Fibroblast of villous mesenchyme (primary cell): Measurements from ENCODE around the gene PFKFB2. TPM values are rescaled to one million over a fixed set of nuclear protein-coding genes. Genes with fewer than 3 reads are reported as not detected.

ENCODE experiments used
- DNase-seq: peaks from one replicate; pipeline ENCODE4 v3.0.0-alpha.2; 2010; ENCODE audit warnings: low read depth
- H3K4me3 ChIP-seq: 2 replicates; pipeline ENCODE4 v1.5.1; 2011; ENCODE audit warnings: low read depth, mild to moderate bottlenecking, low read length
- total RNA-seq: library from RNA; depleted of rRNA; stranded (reverse); fragments of >200 nt; gene quantifications from 2 replicates; pipeline ENCODE4 v1.2.3, GENCODE V29; 2012
- TF ChIP-seq, protein P1 (sequence below): IDR thresholded peaks from 2 replicates; pipeline ENCODE4 v1.5.1; 2012; ENCODE audit warnings: low read depth, mild to moderate bottlenecking, low read length; ENCODE audit not compliant: insufficient read depth

Gene PFKFB2
- total RNA-seq, 1 donor, result 6.9 TPM

DNA sequence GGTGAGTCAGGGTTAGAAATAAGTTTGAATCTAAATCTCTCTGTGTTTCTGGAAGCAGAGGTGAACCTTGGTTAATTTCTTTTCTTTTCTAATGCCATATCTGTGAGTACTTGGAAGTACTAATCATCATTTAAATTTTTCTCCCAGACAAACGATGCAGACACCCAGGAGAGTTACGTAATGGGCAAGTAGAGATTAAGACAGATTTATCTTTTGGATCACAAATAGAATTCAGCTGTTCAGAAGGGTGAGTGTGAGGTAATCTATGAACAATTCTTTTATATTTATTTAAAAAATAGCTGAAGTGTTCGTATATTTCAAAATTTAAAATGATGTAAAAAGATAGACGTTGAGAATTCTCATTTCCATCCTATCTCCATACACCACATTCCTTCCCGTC is 62.2 kb downstream of the PFKFB2 start:
- TF ChIP-seq, protein P1, sequence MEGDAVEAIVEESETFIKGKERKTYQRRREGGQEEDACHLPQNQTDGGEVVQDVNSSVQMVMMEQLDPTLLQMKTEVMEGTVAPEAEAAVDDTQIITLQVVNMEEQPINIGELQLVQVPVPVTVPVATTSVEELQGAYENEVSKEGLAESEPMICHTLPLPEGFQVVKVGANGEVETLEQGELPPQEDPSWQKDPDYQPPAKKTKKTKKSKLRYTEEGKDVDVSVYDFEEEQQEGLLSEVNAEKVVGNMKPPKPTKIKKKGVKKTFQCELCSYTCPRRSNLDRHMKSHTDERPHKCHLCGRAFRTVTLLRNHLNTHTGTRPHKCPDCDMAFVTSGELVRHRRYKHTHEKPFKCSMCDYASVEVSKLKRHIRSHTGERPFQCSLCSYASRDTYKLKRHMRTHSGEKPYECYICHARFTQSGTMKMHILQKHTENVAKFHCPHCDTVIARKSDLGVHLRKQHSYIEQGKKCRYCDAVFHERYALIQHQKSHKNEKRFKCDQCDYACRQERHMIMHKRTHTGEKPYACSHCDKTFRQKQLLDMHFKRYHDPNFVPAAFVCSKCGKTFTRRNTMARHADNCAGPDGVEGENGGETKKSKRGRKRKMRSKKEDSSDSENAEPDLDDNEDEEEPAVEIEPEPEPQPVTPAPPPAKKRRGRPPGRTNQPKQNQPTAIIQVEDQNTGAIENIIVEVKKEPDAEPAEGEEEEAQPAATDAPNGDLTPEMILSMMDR, result no peak
- no peak overlapping the region for H3K4me3 ChIP-seq
- peak; percentile 52 for DNase-seq

DNA sequence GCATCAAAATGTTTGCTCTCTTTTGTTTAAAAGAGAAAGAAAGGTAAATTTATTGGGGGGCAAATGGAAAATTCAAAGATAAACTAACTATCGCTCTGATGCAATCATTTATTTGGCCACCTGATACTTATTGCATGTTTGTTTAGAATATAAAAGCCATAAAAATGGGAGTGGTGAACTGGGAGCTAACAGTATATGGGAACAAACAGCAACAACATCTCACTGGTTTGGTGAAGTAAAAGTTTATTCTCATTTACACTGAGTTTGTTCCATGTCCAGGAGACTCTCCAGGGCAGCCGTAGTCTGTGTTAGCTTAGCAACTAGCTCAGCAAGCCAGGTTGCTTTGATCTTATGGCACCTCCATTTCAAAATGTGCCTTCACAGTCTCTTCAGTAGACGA is 71.3 kb downstream of the PFKFB2 start:
- DNase-seq, result no peak
- H3K4me3 ChIP-seq, result no peak overlapping the region
- TF ChIP-seq, protein P1, result no peak

DNA sequence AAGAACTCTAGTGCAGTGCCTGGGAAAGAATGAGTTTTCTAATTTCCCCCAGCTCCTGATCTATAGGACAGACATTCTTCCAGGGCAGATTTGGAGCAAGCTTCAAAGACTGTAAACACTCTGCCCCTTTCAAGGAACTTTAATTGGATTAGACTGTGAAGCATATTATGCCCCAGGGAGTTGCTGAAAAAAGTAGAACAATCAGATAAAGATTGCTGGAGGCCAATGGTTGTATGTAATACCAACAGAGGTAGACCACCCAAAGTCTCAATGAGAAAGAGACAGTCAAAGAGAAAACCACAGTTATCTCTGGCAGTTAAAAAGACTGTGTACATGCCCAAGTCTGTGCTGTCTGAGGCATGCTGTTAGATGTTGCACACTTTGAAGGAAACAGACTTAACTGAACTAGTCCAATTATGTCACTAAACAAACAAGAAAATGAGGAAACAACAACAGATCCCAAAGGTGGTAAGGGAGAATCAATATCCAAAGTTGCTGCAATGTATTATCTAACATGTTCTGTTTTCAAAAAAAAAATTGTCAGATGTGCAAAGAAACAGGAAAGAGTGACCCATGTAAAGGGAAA is 75.4 kb downstream of the PFKFB2 start:
- no peak for DNase-seq
- TF ChIP-seq, protein P1, result no peak
- no peak overlapping the region for H3K4me3 ChIP-seq

DNA sequence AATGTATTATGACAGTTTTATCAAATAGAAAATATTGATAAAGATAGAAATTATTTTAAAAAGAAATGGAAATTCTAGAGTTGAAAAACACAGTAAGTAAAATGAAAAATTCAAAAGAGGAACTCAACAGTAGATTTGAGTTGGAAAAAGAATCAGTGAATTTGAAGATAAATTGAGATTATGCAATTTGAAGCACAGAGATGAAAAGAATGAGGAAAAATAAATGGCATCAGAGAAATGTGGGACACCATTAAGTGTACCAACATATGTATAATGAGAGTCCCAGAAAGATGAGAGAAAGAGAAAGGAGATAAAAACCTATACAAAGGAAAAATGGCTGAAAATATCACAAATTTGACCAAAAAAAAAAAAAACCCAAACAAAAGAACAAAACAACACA is 76.0 kb downstream of the PFKFB2 start:
- no peak overlapping the region for H3K4me3 ChIP-seq
- no peak for DNase-seq
- TF ChIP-seq, protein P1, result no peak

Other genes starting within 250 kb of the PFKFB2 start
- 0.32 and 0.86 TPM in 2 replicates for gene IL20, start 187.7 kb upstream of the PFKFB2 start, total RNA-seq
- gene IL24, start 155.8 kb upstream of the PFKFB2 start, total RNA-seq, result 0.86 and 2.6 TPM in 2 replicates
- gene FCMR, start 131.3 kb upstream of the PFKFB2 start, total RNA-seq, result 1.3 and 1.6 TPM in 2 replicates
- not detected in 2 replicates for gene PIGR, start 106.8 kb upstream of the PFKFB2 start, total RNA-seq
- not detected in 2 replicates for gene FCAMR, start 82.8 kb upstream of the PFKFB2 start, total RNA-seq
- gene C1orf116, start 20.5 kb upstream of the PFKFB2 start, total RNA-seq, result under 0.01 TPM in 1 of 2 replicates, not detected in the other
- gene YOD1, start 2.1 kb upstream of the PFKFB2 start, total RNA-seq, result 10.6 and 16.0 TPM in 2 replicates
- 0.32 TPM in 1 of 2 replicates, not detected in the other for gene C4BPB, start 35.6 kb downstream of the PFKFB2 start, total RNA-seq
- not detected in 2 replicates for gene C4BPA, start 51.0 kb downstream of the PFKFB2 start, total RNA-seq